GM12875 (cell line): Measurements from ENCODE around the gene AIFM3.
A peak's percentile ranks its signal among the peaks of the same experiment; 100 is the strongest.

Experiments used
- H3K4me3 ChIP-seq: one replicate; pipeline ENCODE4 v1.5.1; 2011; ENCODE audit warnings: low read depth, low read length, control low read depth
- CTCF ChIP-seq: IDR thresholded peaks from 2 replicates; pipeline ENCODE4 v1.5.1; 2011; ENCODE audit warnings: low read depth, mild to moderate bottlenecking, control low read depth, inconsistent platforms, low read length, moderate library complexity, borderline replicate concordance; ENCODE audit not compliant: insufficient read depth

AIFM3 gene

GRCh38 chr22:20979940-20980453, 12.9 kb downstream of the AIFM3 start:
- no peak overlapping the region for H3K4me3 ChIP-seq
- TF ChIP-seq CTCF: no peak

- TF ChIP-seq CTCF: no peak
- H3K4me3 ChIP-seq: no peak overlapping the region
These were observed 13.5 kb downstream of the AIFM3 start for GRCh38 chr22:20980523-20980922.

- TF ChIP-seq CTCF: no peak
- H3K4me3 ChIP-seq: peak overlapping the region; percentile 80
These were observed 14.1 kb downstream of the AIFM3 start for GRCh38 chr22:20980938-20981722.

- TF ChIP-seq CTCF: peak; percentile 72
- H3K4me3 ChIP-seq: peak within 1 kb of the TSS; percentile 80
These were observed 14.9 kb downstream of the AIFM3 start, which contains the start of gene LZTR1 for GRCh38 chr22:20981787-20982562. Gene LZTR1 (plus strand): TSS chr22:20982297. CDS start chr22:20982372, 75 bp downstream.

GRCh38 chr22:20982563-20982882, 15.5 kb downstream of the AIFM3 start:
- no peak for TF ChIP-seq CTCF
- H3K4me3 ChIP-seq: peak overlapping the region; percentile 80

GRCh38 chr22:20983081-20983771, 16.2 kb downstream of the AIFM3 start:
- peak overlapping the region; percentile 80 for H3K4me3 ChIP-seq
- no peak for TF ChIP-seq CTCF
